ENCODE measurements around the gene TTLL9.
"Not testable (repeated sequence)": the region's sequence is repeated elsewhere in the genome, so short reads cannot be mapped to it uniquely, and the experiment has no call there.

TTLL9 gene

GRCh38 chr20:31879143-31879987 lies 8.9 kb downstream of the TTLL9 start:
- DNase-seq (ENCODE audit: low read depth) = peak; percentile 99

GRCh38 chr20:31881945-31882344 lies 11.5 kb downstream of the TTLL9 start:
- no peak for DNase-seq (ENCODE audit: low read depth)

DNA sequence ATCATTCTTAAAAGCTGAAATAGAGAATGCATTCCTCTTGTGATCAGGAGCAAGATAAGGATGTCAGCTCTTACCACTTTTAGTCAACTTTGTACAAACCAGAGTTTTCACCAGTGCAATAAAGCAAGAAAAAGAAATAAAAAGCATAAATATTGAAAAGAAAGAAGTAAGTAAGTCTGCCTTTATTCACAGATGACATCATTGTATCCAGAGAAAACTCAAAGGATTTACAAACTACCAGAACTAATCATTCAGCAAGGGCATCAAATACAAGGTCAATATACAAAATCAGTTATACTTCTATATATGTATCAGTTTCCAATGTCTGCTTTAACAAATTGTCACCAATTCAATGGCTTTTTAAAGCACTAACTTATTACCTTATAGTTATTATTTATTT lies 13.4 kb downstream of the TTLL9 start:
- DNase-seq (ENCODE audit: low read depth) = no peak

DNA sequence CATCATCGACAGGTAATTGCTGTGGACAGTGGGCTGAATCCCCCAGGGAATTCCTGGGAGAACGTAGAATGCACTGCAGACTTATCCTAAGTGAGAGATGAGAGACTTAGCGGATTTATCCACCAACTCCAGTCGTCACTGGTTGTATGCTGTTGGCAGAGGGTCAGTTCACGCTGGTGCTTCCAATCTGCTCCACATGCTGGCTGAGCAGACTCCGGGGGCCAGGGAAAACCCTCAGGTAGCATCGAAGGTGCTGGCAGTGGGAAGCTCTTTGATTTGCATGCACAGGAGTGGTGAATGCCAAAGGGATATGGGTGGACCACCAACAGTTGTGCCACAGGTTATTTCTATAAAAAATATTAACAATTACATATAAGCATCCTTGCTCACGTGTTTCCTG lies 20.2 kb downstream of the TTLL9 start:
- no peak for DNase-seq (ENCODE audit: low read depth)

- peak; percentile 62 for DNase-seq (ENCODE audit: low read depth)
Measured at GRCh38 chr20:31894980-31895675, 24.7 kb downstream of the TTLL9 start.

DNA sequence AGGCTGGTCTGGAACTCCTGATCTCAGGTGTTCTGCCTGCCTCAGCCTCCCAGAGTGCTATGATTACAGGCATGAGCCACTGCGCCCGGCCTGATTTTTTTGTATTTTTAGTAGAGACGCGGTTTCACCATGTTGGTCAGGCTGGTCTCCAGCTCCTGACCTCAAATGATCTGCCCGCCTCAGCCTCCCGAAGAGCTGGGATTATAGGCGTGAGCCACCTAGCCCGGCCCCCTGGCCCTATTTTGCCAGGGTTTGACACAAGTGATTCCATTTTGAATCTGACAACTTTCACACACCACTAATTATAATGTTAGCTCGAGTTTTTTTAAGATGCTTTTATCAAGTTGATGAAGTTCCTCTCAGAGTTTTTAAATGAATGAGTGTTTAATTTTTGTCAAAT lies 25.6 kb downstream of the TTLL9 start:
- DNase-seq (ENCODE audit: low read depth) = no peak

GRCh38 chr20:31897541-31897940 lies 27.1 kb downstream of the TTLL9 start:
- no peak for DNase-seq (ENCODE audit: low read depth)

- no peak for DNase-seq (ENCODE audit: low read depth)
Measured at GRCh38 chr20:31901615-31902014, 31.2 kb downstream of the TTLL9 start.

DNA sequence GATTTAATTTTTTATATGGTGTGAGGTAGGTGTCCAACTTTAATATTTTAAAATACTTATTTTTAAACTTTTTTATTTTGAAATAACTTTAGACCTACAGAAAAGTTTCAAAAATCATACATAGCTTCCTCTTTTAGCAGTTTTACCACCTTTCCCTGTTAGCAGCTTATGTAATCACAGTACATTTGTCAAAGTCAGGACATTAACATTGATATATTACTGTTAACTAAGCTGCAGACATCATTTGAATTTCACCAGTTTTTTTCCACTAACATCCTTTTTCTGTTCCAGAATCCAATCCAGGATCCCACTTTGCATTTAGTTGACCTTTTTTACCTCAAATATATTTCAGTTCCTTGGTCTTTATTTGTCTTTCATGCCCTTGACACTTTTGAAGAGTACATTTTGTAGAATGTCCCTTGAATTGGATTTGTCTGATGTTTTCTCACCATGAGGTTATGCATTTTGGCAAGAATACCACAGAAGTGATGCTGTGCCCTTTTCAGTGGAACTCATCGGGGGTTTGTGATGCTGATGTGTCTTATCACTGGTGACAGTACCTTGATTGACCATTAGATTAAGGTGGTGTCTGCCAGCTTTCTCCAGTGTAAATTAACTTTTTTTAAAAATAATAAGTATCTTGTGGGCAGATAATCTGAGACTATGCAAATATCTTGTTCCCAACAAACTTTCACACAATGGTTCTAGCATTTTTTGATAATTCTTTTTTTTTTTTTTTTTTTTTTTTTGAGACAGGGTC lies 33.4 kb downstream of the TTLL9 start:
- no peak for DNase-seq (ENCODE audit: low read depth)

DNA sequence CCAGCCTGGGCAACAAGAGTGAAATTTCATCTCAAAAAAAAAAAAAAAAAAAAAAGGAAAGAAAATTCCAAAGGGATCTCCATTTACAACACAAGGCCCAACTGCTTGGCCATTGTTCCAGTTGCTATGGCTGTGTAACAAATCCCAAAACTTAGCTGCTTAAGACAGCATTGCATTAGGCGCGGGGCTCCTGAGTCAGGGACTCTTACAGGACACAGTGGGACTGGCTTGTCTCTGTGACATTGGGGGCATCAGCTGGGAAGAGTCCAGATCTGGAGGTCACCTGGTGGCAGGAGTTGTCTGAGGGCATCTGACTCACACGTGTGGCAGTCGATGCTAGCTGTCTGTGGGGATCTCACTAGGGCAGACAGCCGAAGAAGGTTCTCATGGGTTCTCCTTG lies 35.6 kb downstream of the TTLL9 start:
- no peak for DNase-seq (ENCODE audit: low read depth)

GRCh38 chr20:31907046-31907445 lies 36.6 kb downstream of the TTLL9 start:
- no peak for DNase-seq (ENCODE audit: low read depth)

DNA sequence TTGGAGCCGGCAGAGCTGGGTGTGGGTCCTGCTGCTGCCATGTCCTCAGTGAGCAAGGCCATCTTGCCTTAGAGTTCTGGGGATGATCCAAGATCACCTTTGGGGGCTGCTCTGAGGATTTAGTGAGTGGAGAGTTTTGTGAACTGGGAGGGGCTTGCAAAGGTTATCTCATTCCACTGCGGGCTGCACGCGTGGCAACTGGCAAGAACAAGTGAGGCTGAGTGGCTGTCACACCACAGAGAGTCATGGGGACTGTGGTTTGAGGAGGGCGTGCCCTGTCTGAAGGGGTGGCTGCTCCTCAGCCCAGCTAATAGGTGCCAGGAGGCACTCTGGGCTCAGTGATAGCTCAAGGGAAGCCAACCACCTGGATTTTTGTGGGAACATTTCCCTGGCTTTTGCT lies 37.6 kb downstream of the TTLL9 start:
- no peak for DNase-seq (ENCODE audit: low read depth)

DNA sequence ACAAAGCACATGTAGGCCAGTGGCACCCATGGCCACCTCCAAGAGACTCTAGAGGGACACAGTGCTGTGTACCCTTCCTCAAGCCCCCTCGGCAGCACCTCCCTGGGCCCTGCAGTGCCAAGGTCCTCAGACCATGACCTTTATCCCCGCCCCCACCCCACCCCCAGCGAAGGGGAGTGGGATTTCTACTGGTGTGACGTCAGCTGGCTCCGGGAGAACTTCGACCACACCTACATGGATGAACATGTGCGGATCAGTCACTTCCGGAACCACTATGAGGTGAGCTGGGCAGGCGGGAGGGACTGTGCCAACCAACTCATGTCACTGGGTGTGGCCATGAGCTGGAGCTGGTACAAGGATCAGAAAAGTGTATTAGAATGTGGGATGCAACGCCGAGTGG lies 38.0 kb downstream of the TTLL9 start:
- no peak for DNase-seq (ENCODE audit: low read depth)

DNA sequence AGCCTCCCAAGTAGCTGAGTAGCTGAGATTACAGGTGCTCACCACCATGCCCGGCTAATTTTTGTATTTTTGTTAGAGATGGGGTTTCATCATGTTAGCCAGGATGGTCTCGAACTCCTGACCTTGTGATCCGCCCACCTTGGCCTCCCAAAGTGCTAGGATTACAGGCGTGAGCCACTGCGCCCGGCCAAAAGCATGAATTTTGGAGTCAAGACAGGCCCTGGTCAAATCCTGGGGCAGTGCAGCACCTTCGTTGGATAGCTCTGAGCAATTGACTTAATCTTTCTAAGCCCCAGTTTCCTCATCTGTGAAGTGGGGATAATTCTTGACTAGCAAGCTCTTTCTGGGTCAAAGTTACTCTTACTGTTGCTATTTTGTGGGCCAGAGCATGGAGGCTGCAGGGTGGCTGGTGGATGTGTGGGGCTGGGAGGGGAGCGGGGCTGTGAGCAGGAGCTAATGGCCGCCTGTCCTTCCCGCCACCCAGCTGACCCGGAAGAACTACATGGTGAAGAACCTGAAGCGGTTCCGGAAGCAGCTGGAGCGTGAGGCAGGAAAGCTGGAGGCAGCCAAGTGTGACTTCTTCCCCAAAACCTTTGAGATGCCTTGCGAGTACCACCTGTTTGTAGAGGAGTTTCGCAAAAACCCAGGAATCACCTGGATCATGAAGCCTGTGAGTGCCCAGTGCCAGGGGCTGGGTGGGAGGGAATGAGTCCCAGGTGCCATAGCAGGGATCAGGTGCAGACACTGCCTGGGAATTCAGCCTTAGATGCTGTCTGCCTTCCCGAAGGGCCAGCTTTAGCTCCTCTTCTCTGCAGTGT lies 39.0 kb downstream of the TTLL9 start:
- no peak for DNase-seq (ENCODE audit: low read depth)

DNA sequence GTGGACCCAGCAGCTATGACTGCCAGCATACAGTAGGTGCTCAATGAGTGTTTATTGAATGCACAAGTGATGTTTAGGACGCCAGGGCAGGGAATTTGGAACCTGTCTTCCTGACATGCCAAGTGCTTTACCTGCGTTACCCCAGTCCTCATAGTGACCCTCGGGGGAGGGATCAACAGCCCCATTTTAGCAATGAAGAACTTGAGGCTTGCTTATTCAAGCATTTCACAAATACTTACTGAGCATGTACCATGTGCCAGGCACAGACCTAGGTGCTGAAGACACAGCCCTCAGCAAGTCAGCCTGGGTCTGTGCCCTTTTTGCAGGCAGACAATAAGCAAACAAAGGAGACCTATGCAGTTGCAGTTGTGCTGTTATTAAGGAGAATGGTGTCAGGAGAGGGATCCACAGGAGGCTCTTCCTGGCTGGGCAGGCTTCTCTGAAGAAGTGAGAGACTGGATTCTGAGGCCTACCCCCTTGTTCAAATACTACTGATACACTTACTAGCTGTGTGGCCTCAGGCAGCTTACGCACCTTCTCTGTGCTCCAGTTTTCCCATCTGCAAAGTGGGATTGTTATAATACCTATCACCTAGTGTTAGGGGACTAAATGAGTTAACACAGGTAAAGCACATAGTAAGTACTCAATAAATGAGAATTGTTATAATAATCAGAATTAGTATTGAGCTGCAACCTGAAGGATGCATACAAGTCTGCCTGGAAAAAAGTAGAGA lies 39.8 kb downstream of the TTLL9 start:
- DNase-seq (ENCODE audit: low read depth) = no peak

GRCh38 chr20:31913431-31914157 lies 43.2 kb downstream of the TTLL9 start:
- no peak for DNase-seq (ENCODE audit: low read depth)

DNA sequence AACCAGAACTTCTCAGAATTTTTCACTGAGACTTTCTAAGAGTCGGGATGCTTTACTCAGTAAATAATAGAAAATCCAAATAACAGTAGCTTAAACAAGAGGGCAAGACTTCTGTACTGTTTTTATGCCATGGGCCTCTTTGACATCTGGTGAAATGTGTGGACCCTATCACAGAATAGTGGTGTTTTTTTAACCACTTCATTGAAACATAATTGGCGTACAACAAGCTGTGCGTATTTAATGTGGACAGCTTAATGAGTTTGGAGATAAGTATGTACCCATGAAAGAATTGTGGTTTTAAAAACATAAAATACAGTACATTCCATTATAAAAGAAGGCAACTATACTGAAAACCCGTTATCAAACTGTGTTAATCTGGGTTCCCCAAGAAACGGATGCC lies 43.7 kb downstream of the TTLL9 start:
- no peak for DNase-seq (ENCODE audit: low read depth)

GRCh38 chr20:31915491-31916280 lies 45.3 kb downstream of the TTLL9 start:
- no peak for DNase-seq (ENCODE audit: low read depth)

GRCh38 chr20:31916708-31917107 lies 46.3 kb downstream of the TTLL9 start:
- DNase-seq (ENCODE audit: low read depth) = no peak

- DNase-seq (ENCODE audit: low read depth) = not testable (repeated sequence)
Measured at GRCh38 chr20:31917962-31918412, 47.6 kb downstream of the TTLL9 start.

Measured in ELR (cell line).